ENCODE measurements around the gene SERPIND1.

SERPIND1 gene

DNA sequence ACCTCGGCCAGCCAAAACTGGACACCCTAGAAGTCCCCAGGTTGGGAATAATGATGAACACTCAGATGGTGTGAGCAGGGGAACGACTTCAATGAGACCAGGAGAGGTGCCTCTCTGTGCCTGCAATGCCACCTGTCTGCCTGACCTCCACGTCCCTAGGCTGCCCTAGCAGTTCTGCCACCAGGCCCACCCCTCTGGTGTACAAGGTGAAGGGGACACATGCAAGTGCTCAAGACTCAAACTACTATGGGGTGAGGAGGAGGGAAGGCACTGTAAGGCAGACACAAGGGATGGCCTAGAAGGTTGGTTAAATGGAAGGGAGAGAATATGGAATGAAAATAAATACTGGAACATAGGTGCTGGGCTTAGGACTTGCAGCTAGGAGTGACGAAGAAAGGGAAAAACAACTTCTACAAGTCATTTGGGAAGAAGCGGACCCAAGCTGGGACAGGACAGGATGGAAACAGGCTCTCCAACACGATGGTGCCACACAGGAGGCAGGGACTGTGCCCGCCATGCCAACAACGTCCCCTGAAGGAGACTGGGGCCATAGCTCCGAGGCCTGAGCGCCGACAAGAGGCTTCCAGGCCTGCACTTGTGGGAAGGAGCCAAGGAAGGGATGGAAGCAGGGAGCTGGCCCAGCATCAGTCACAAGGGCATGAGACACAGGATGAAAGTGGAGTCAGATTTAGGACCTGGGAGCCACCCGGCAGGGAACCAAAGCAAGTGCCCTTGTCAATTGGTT is 18.5 kb downstream of the SERPIND1 start:
- peaks cover 59% of the 10 kb centered on the region for H3K36me3 ChIP-seq (ENCODE audit: control insufficient read depth, low read length)
- H3F3A ChIP-seq (ENCODE audit: control insufficient read depth, insufficient read depth), result no peaks in the 10 kb centered on the region
- no peaks in the 10 kb centered on the region for H3K4me1 ChIP-seq (ENCODE audit: control insufficient read depth, low read length)

DNA sequence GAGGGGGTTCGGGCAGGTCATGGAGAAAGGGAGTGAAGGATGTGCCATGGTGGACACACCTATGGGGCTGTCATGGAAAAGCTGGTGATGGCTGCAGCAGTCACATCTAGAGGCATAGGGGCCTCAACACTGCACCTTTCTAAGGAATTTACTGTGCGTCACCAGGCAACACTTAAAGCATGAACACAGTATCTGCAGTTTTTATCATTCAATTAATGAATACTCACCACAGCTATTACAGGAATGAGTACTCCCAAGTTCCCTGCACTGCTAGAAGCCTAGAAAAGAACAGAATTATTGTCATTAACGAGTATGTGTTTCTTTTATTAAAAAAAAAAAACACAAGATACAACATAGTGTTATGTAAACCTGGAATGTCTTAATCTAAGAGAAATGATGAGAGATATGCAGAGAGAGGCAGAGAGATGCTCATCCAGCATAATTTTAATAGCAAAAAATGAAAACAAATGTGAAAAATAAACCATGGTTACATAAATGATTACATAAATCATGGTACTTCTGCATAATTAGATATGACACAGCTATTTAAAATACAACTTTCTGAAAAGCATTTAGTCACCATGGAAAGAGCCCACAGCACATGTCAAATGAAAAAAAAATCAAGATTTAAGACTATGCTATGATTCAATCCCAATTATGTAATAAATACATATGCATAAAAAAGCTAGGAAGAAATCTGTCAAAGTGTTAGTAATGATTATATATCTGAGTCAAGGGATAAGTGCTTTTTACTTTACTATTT is 19.2 kb downstream of the SERPIND1 start:
- Histone ChIP-seq H4K20me1 (ENCODE audit: control insufficient read depth, insufficient read depth, low read depth, low read length) (no peaks in the 10 kb centered on the region), H3K27me3 (ENCODE audit: control insufficient read depth, low read length) (no peaks in the 10 kb centered on the region), H3F3A (ENCODE audit: control insufficient read depth, insufficient read depth) (no peaks in the 10 kb centered on the region), H3K36me3 (ENCODE audit: control insufficient read depth, low read length) (peaks cover 59% of the 10 kb centered on the region), H3K4me3 (ENCODE audit: low read length) (no peak overlapping the region), H3K27ac (ENCODE audit: low read depth, low read length) (no peak overlapping the region), H3K4me2 (ENCODE audit: low read length) (no peak overlapping the region), H3K79me2 (ENCODE audit: control insufficient read depth, low read length) (no peaks in the 10 kb centered on the region), H3K4me1 (ENCODE audit: control insufficient read depth, low read length) (no peaks in the 10 kb centered on the region), H3K9me2 (replicated peaks; ENCODE audit: control insufficient read depth, low read length) (no peaks in the 10 kb centered on the region), H3K9me3 (ENCODE audit: control insufficient read depth, insufficient read depth, low read length) (no peaks in the 10 kb centered on the region)
- TF ChIP-seq EZH2phosphoT487 (IDR thresholded peaks at IDR 0.05; ENCODE audit: borderline replicate concordance, low read length) (no peak), CTCF (IDR thresholded peaks at IDR 0.05; ENCODE audit: low read depth, low read length, poor library complexity, severe bottlenecking) (no peak)

More for the DNA sequence above, 18.5 kb downstream of the SERPIND1 start:
- H3K4me2 ChIP-seq (ENCODE audit: low read length), result no peak overlapping the region
- H3K27me3 ChIP-seq (ENCODE audit: control insufficient read depth, low read length), result no peaks in the 10 kb centered on the region
- no peak for TF ChIP-seq CTCF (IDR thresholded peaks at IDR 0.05; ENCODE audit: low read depth, low read length, poor library complexity, severe bottlenecking)
- TF ChIP-seq EZH2phosphoT487 (IDR thresholded peaks at IDR 0.05; ENCODE audit: borderline replicate concordance, low read length), result no peak
- H3K4me3 ChIP-seq (ENCODE audit: low read length), result no peak overlapping the region
- H3K9me2 ChIP-seq (replicated peaks; ENCODE audit: control insufficient read depth, low read length), result no peaks in the 10 kb centered on the region
- no peaks in the 10 kb centered on the region for H3K9me3 ChIP-seq (ENCODE audit: control insufficient read depth, insufficient read depth, low read length)
- H3K79me2 ChIP-seq (ENCODE audit: control insufficient read depth, low read length), result no peaks in the 10 kb centered on the region
- no peaks in the 10 kb centered on the region for H4K20me1 ChIP-seq (ENCODE audit: control insufficient read depth, insufficient read depth, low read depth, low read length)
- H3K27ac ChIP-seq (ENCODE audit: low read depth, low read length), result no peak overlapping the region

- TF ChIP-seq CTCF (IDR thresholded peaks at IDR 0.05; ENCODE audit: low read depth, low read length, poor library complexity, severe bottlenecking), result no peak
- no peak for TF ChIP-seq EZH2phosphoT487 (IDR thresholded peaks at IDR 0.05; ENCODE audit: borderline replicate concordance, low read length)
- Histone ChIP-seq H3K4me1 (ENCODE audit: control insufficient read depth, low read length) (no peaks in the 10 kb centered on the region), H3K4me2 (ENCODE audit: low read length) (no peak overlapping the region), H3K27ac (ENCODE audit: low read depth, low read length) (no peak overlapping the region), H3K9me3 (ENCODE audit: control insufficient read depth, insufficient read depth, low read length) (no peaks in the 10 kb centered on the region), H3K9me2 (replicated peaks; ENCODE audit: control insufficient read depth, low read length) (no peaks in the 10 kb centered on the region), H3F3A (ENCODE audit: control insufficient read depth, insufficient read depth) (no peaks in the 10 kb centered on the region), H3K27me3 (ENCODE audit: control insufficient read depth, low read length) (no peaks in the 10 kb centered on the region), H3K36me3 (ENCODE audit: control insufficient read depth, low read length) (peaks cover 59% of the 10 kb centered on the region), H3K79me2 (ENCODE audit: control insufficient read depth, low read length) (no peaks in the 10 kb centered on the region), H4K20me1 (ENCODE audit: control insufficient read depth, insufficient read depth, low read depth, low read length) (no peaks in the 10 kb centered on the region), H3K4me3 (ENCODE audit: low read length) (no peak overlapping the region)
These were observed 20.1 kb downstream of the SERPIND1 start for GRCh38 chr22:20793748-20794649.

Data from DOHH2 (cell line).